DMS79 (cell line): Measurements from ENCODE around the gene SOCS1.

ENCODE experiments used
- DNase-seq: peaks from one replicate; lab custom pipeline; 2025; lab: John Stamatoyannopoulos, UW

Gene SOCS1

DNA sequence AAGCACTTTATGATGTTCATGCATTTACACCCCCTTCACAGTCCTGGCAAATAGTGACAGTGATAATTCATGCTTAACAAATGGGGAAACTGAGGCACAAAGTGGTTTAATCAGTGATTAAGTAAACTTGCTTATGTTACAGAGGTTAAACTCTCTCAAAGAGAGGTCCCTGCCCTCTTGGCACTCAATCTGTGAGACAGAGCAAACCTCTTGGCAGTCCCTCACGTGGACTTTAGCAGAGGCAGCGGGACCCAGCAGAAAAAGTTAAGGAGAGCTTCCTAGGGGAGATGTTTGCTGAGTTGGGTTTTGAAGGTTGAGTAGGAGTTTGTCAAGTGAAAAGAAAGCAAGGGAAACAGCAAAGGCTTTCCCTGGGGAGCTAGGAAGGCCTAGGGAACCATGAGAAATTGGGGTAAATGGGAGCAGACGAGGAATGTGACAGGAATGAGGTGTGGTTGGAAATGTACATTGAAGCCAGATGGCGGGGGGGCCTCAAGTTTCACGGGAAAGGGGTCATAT is 10.7 kb downstream of the SOCS1 start:
- no peak for DNase-seq

DNA sequence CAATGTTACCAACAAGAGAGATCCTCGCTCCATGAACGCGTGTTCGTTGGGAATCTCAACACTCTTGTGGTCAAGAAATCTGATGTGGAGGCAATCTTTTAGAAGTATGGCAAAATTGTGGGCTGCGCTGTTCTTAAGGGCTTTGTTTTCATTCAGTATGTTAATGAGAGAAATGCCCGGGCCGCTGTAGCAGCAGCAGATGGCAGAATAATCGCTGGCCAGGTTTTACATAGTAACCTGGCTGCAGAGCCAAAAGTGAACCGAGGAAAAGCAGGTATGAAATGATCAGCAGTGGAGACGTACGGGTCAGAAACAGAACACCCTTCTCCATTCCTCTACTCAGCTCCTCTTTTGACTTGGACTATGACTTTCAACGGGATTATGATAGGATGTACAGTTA is 13.3 kb downstream of the SOCS1 start:
- no peak for DNase-seq

DNA sequence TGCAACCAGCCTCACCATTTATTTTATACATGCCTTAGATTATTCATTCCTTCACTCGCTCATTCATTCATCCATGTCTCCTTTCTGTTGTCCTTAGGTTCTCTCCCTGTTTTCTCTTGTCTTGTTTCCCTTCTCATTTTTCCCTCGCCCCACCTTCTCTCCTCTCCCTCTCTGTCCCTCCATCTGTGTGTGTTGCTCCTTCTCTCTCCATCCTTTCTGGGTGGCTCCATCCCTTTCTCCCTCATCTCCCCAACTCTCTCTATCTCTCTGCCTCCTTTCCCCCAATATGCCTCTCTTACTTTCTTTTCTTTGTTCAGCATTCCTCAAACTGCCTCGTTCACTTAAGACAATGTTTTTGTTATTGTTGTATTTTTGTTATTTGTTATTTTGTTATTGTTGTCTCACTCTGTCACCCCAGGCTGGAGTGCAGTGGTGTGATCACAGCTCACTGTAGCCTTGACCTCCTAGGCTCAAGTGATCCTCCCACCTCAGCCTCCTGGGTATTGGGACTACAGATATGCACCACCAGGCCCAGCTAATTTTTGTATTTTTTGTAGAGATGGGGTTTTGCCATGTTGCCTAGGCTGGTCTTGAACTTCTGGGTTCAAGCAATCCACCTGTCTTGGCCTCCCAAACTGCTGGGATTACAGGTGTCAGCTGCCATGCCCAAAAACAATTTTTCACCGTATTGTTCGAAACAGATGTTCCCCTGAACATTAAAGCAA is 14.4 kb downstream of the SOCS1 start:
- no peak for DNase-seq

GRCh38 chr16:11240636-11241473 is 15.1 kb downstream of the SOCS1 start:
- DNase-seq, result no peak

DNA sequence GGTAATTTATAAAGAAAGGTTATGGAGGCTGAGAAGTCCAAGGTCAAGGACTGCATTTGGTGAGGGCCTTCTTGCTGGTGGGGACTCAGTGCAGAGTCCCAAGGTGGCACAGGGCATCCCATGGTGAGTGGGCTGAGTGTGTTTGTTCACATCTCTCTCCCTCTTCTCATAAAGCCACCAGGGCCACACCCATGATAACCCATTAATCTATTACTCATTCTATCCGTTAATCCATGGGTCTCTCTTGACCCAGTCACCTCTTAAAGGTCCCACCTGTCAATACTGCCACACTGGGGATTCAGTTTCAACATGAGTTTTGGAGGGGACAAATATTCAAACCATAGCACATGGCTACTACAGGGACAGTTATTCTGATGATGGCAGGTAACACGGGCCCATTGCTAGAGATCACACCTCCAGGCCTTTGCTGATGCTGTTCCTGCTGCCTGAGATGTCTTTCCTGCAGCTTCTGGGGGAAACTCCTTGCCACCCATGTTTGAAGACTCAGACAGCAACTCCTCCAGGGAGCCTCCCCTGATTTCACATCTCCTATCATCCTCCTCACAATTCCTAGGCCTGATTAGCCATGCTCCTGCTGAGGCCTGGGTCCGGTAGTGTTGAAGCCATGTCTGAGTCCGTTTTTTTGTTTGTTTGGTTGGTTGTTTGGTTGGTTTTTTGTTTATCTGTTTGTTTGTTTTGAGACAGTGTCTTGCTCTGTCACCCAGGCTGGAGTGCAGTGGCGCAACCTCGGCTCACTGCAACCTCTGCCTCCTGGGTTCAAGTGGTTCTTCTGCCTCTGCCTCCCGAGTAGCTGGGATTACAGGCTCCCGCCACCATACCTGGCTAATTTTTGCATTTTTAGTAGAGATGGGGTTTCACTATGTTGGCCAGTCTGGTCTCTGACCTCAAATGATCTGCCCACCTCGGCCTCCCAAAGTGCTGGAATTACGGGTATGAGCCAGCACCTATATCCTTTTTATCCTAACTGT is 16.1 kb downstream of the SOCS1 start:
- no peak for DNase-seq

GRCh38 chr16:11238272-11239202 is 17.5 kb downstream of the SOCS1 start:
- no peak for DNase-seq

DNA sequence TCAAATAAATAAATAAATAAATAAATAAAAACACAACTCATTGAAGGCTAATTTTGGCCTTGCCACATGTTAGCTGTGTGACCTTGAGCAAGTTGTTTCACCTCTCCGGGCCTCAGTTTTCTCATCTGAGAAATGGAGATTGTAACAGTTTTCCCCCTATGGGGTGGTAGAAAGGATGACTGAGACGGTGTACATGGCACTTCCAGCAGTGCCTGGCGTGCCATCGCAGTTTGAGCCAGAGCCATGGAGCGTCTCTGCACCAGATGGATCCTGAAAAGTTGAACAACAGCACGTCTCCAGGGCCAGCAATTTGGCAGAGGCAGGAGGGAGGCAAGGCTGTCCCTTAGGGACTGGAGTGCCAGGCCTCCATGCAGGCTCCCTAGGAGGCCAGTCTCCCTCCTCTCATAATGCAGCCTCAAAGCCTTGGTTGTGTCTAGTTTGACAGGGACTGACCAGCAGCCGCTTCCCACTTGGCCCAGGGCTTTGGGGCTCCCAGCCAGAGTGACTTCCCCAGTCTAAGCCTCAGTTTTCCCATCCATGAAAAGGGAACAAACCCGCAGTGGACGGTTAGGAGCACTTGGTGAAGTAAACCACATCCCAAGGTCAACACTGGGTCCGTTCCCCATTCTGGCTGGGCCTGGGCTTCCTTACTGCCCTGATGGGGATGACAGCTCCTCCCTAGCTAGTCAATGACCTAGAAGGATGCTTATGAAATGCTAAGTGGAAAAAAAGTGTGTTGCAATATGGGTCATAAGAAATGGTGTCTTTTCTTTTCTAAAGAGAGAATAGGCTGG is 19.3 kb downstream of the SOCS1 start:
- DNase-seq, result no peak

DNA sequence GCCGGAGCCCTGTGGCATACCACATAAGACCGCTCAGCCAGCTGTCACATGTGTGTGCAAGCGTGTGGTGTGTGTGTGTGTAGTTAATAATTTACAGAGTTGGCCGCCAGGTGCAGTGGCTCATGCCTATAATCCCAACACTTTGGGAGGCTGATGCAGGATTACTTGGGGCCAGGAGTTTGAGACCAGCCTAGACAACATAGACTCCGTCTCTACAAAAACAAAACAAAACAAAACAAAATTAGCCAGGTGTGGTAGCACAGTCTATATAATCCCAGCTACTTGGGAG is 20.4 kb downstream of the SOCS1 start:
- DNase-seq, result no peak

DNA sequence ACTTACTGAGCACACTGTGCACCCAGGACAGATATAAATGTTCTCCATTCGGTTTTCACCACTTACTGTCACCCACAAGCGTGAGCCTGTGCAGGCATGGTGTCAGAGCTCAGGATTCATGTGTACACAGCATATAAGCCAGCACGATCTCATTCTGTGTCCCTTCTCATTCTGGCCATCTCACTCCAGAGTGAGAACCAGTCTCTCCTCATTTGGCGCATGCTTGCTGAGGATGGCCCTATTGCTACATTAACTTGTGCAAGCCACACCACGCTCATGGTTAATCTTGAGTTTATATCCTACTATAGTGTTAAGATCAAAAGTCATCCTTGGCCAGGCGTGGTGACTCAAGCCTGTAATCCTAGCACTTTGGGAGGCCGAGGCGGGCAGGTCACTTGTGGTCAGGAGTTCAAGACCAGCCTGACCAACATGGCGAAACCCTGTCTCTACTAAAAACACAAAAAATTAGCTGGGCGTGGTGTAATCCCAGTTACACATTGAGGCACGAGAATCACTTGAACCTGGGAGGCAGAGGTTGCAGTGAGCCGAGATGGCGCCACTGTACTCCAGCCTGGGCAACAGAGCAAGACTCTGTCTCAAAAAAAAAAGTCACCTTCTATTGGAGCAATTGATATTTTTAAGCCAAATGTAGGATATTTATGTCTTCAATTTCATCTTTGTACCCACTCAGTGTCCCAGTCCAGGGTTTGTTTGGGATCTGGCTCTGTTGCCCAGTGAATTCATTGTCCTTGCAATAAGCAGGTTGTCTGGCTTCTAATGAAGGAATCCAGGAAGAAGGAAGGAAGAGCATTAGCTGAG is 20.9 kb downstream of the SOCS1 start:
- DNase-seq, result no peak

DNA sequence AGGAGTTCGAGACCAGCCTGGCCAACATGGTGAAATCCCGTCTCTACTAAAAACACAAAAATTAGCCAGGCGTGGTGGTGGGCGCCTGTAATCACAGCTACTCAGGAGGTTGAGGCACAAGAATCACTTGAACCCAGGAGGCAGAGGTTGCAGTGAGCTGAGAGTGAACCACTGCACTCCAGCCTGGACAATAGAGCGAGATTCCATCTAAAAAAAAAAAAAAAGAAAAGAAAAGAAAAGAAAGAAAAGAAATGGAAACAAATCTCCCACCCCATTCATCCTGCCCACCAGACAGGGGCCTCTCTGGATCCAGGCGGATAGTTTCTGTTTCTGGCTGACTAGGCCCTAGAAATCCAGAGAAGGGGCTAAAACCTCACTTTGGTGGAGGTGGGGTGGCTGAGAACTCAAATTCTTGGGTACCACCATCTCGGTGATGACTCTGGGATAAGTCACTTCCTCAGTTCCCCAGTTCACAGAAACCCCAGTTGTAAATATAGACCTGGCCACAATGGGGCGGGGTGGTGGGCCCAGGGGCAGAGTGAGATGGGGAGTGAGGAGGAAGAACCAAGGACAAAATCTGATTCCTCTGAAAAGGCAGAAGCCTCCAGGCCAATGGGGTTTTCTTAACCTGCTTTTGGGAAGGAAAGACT is 22.2 kb downstream of the SOCS1 start:
- no peak for DNase-seq

- DNase-seq, result no peak
Measured at GRCh38 chr16:11232852-11233726, 22.9 kb downstream of the SOCS1 start.

DNA sequence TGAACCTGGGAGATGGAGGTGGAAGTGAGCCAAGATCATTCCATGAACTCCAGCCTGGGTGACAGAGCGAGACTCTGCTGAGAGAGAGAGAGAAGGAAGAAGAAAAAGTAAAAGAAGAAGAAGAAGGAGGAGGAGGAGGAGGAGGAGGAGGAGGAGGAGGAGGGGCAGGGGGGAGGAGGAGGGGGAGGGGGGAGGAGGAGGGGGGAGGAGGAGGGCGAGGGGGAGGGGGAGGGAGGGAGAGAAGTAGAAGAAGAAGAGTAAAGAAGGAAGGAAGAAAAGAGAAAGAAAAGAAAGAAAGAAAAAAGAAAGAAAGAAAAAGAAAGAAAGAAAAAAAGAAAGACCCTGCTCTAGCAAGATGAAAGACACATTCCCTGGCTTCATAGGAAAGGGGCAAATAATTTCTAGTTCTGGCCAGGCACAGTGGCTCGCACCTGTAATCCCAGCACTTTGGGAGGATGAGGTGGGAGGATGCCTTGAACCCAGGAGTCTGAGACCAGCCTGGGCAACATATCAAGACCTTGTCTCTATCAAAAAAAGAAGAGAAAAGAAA is 23.6 kb downstream of the SOCS1 start:
- no peak for DNase-seq

DNA sequence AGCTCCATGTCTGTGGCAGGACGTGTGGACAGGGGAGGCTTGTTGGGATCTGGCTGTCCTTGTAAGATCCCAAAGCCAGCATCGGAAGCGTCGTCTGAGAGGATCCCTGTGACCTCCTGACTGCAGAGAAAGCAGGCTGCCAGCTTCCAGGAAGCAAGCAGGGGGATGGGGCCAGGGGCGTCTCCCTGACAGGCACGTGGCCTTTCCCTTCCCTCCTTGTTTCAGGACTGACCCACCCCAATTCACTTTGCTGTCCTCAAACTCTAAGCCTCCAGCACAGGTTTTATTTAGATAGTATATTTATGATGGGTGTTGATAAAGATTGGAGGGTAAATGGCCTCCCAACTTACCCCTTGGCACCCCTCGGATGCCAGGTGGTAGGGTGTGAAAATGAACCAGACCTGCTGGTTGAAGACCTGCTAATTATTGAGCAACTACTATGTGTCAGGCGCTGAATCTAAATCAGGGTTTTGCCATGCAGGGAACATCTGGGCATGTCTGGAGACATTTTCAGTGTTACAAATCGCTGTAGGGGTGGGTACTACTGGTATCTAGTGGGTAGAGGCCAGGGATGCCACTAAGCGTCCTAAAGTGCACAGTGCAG is 24.5 kb downstream of the SOCS1 start:
- no peak for DNase-seq

GRCh38 chr16:11229906-11230305 is 26.1 kb downstream of the SOCS1 start:
- DNase-seq, result no peak

DNA sequence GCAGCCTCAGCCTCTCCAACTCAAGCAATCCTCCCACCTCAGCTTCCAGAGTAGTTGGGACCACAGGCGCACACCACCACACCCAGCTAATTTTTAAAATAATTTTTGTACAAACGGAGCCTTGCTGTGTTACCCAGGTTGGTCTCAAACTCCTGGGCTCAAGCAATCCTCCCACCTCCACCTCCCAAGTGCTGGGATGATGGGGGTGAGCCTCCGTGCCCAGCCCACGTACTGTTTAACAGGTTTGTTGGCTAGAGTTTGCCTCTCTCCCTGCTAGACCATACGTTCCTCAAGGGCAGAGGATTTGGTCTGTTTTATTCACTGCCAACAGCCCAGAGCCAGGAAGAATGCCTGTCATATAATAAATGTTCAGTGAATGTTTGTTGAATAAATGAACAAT is 26.6 kb downstream of the SOCS1 start:
- DNase-seq, result no peak

DNA sequence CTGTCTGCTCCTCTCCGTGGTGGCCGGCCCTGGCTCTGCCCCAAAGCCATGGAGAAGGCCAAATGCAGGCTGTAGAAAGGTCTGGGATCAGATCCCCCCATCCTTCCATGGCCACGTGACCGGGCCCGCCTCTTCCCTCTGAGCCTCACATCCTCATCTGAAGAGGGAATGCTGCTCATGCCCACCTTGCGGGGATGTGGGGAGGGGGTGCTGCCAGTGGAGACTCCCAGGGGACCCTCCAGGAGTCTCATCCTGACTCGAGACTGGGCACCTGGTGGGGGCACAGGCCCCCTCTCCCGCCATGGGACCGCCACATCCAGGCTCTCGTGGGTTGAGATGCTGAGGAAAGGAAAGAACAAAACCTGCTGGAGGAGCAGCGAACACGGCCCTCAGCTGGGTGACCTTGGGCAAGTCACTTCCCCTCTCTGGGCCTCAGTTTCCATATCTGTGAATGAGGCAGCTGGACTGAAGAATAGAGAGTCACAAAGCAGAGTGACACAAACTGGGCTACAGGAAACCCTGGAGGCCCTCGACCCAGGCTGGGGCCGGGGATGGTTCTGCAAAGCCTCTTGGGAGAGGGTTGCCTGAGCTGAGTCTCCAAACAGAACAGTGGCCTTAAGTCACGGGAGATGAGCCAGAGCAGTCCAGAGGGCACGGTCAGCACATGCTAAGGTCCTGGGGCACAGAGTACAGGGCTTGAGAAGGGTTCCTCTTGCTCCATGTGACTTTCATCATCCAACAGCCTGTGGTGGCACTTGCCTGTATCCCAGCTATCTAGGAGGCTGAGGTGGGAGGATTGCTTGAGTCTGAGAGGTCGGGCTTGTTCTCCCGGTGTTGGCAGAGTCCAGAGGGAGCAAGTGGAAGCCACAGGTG is 30.1 kb downstream of the SOCS1 start:
- no peak for DNase-seq
